ENCODE measurements around the gene FAM241B. TPM values are rescaled to one million over a fixed set of nuclear protein-coding genes. Genes with fewer than 3 reads are reported as not detected.

The FAM241B gene
- total RNA-seq, 2 donors from 2014 or later = 0.66 to 1.8 TPM

GRCh38 chr10:69648461-69648860 lies 18.4 kb downstream of the FAM241B start:
- H3K9me3 ChIP-seq = no peaks in the 10 kb centered on the region
- ATAC-seq (no peak), DNase-seq (no peak)
- 78 to 85% methylated on average over 5 of the region's 5 CpGs for WGBS, 2 donors
- no peaks in the 10 kb centered on the region for H3K27me3 ChIP-seq
- no peaks in the 10 kb centered on the region for H3K36me3 ChIP-seq (replicated peaks in 1 of 2; ENCODE audit: insufficient read depth in 1 of 2, low read depth in 2 of 2)
- intact Hi-C loops (cut with DNase I) = loop anchor here (5.0 kb wide), 1 partner anchor 64 kb away; no protein-coding TSS in a partner anchor
- TF ChIP-seq POLR2A (IDR thresholded peaks at IDR 0.05) = no peak
- TF ChIP-seq CTCF (IDR thresholded peaks at IDR 0.05) = no peak
- H3K4me1 ChIP-seq = no peaks in the 10 kb centered on the region
- no peak overlapping the region for H3K27ac ChIP-seq
- H3K4me3 ChIP-seq = no peak overlapping the region

- Histone ChIP-seq H3K36me3 (replicated peaks in 1 of 2; ENCODE audit: insufficient read depth in 1 of 2, low read depth in 2 of 2) (no peaks in the 10 kb centered on the region), H3K27ac (no peak overlapping the region), H3K27me3 (no peaks in the 10 kb centered on the region), H3K4me3 (no peak overlapping the region), H3K9me3 (no peaks in the 10 kb centered on the region), H3K4me1 (no peaks in the 10 kb centered on the region)
- DNase-seq (no peak), ATAC-seq (no peak)
- WGBS, 2 donors = 82 to 90% methylated on average over 7 to 9 of the region's 9 CpGs
- intact Hi-C loops (cut with DNase I) = loop anchor here (5.0 kb wide), 1 partner anchor 62 kb away; no protein-coding TSS in a partner anchor
- TF ChIP-seq POLR2A (IDR thresholded peaks at IDR 0.05) (no peak), CTCF (IDR thresholded peaks at IDR 0.05) (no peak)
These were observed 19.9 kb downstream of the FAM241B start for GRCh38 chr10:69649786-69650550.

GRCh38 chr10:69650589-69651261 lies 20.7 kb downstream of the FAM241B start:
- no peak for TF ChIP-seq CTCF (IDR thresholded peaks at IDR 0.05)
- TF ChIP-seq POLR2A (IDR thresholded peaks at IDR 0.05) = no peak
- no peaks in the 10 kb centered on the region for H3K27me3 ChIP-seq
- DNase-seq (no peak), ATAC-seq (no peak)
- H3K9me3 ChIP-seq = no peaks in the 10 kb centered on the region
- 66 to 78% methylated on average over 13 of the region's 13 CpGs for WGBS, 2 donors
- H3K27ac ChIP-seq = no peak overlapping the region
- H3K36me3 ChIP-seq (replicated peaks in 1 of 2; ENCODE audit: insufficient read depth in 1 of 2, low read depth in 2 of 2) = no peaks in the 10 kb centered on the region
- intact Hi-C loops (cut with DNase I) = no loop called here
- no peak overlapping the region for H3K4me3 ChIP-seq
- no peaks in the 10 kb centered on the region for H3K4me1 ChIP-seq

- Histone ChIP-seq H3K36me3 (replicated peaks in 1 of 2; ENCODE audit: insufficient read depth in 1 of 2, low read depth in 2 of 2) (no peaks in the 10 kb centered on the region), H3K27me3 (no peaks in the 10 kb centered on the region), H3K4me3 (no peak overlapping the region), H3K4me1 (no peaks in the 10 kb centered on the region), H3K27ac (no peak overlapping the region), H3K9me3 (no peaks in the 10 kb centered on the region)
- WGBS, 2 donors = 69 to 72% methylated on average over 9 of the region's 9 CpGs
- no peak for DNase-seq
- TF ChIP-seq CTCF (IDR thresholded peaks at IDR 0.05) (no peak), POLR2A (IDR thresholded peaks at IDR 0.05) (no peak)
- ATAC-seq = no peak
- intact Hi-C loops (cut with DNase I) = no loop called here
These were observed 21.3 kb downstream of the FAM241B start for GRCh38 chr10:69651362-69651761.

All from body of pancreas (tissue), 4 donors.